Measurements from ENCODE around the gene ELL. TPM values are rescaled to one million over a fixed set of nuclear protein-coding genes. Genes with fewer than 3 reads are reported as not detected.

ELL gene
- total and polyA plus RNA-seq, 2 experiments from 2014 or later: 11.3 to 20.1 TPM

- TF ChIP-seq ZNF462 (CRISPR knock-in tag; IDR thresholded peaks at IDR 0.05): no peak
- TF ChIP-seq EZH2 (IDR thresholded peaks at IDR 0.05; ENCODE audit: low read depth, unreplicated experiment): no peak
- TF ChIP-seq ZNF331 (CRISPR knock-in tag; IDR thresholded peaks at IDR 0.05; ENCODE audit: low read depth): no peak
- TF ChIP-seq STAT1 (IDR thresholded peaks at IDR 0.05; ENCODE audit: unreplicated experiment): no peak
- TF ChIP-seq CTCF (conservative IDR thresholded peaks at IDR 0.05; ENCODE audit: low read depth in 2 of 2): no peak
Observed at GRCh38 chr19:18430417-18431144, 91.3 kb downstream of the ELL start (continued).
